22Rv1 (cell line): Measurements from ENCODE around the gene MS4A10.

Source experiments
- ZFX ChIP-seq: fragments of 450-650 bp; IDR thresholded peaks from 2 replicates; pipeline ENCODE4 v1.6.1; 2017; ENCODE audit warnings: antibody characterized with exemption, borderline replicate concordance
- TF ChIP-seq, protein P1 (sequence below): fragments of 450-650 bp; IDR thresholded peaks from 2 replicates; pipeline ENCODE4 v1.5.1; 2017; ENCODE audit warnings: mild to moderate bottlenecking

DNA sequence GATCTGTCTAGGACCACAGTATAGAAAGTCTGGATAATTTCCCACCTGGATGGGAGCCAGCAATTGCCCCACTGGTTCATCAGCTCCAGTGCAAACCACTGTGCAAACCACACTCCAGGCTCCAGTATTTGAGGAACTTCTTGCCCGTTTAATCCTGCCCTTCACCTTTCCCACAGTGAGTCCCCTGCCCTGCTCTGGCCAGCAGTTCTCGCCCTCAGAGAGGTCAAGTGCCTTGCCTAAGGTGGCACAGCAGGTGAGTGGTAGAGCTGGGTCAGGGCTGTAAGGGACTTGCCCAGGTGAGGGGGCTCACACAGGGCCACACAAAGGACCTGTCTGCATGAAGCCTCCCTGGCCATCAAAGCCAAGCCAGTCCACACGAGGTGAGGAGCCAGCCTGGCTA, 24.1 kb downstream of the MS4A10 start:
- TF ChIP-seq, protein P1, sequence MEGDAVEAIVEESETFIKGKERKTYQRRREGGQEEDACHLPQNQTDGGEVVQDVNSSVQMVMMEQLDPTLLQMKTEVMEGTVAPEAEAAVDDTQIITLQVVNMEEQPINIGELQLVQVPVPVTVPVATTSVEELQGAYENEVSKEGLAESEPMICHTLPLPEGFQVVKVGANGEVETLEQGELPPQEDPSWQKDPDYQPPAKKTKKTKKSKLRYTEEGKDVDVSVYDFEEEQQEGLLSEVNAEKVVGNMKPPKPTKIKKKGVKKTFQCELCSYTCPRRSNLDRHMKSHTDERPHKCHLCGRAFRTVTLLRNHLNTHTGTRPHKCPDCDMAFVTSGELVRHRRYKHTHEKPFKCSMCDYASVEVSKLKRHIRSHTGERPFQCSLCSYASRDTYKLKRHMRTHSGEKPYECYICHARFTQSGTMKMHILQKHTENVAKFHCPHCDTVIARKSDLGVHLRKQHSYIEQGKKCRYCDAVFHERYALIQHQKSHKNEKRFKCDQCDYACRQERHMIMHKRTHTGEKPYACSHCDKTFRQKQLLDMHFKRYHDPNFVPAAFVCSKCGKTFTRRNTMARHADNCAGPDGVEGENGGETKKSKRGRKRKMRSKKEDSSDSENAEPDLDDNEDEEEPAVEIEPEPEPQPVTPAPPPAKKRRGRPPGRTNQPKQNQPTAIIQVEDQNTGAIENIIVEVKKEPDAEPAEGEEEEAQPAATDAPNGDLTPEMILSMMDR: no peak
- TF ChIP-seq ZFX: no peak
